ENCODE measurements around the gene MAST2.

DNA sequence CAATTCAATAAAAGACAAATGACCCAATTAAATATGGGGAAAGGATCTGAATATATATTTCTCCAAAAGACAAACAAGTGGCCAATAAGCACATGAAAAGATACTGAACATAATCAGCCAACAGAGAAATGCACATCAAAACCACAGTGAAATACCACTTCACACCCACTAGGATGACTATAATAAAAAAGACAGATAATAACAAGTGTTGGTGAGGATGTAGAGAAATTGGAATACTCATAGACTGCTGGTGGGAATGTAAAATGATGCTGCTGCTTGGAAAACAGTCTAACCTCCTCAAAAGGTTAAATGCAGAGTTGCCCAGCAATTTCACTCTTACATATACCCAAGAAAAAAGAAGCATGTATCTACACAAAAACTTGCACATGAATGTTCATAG is 280.2 kb downstream of the MAST2 start:
- TF ChIP-seq ZBTB40 (IDR thresholded peaks at IDR 0.05): no peak
- no peak for TF ChIP-seq ZBTB40 (CRISPR knock-in tag; IDR thresholded peaks at IDR 0.05)
- TF ChIP-seq SIX5 (IDR thresholded peaks at IDR 0.05; ENCODE audit: borderline replicate concordance in 1 of 2, insufficient read depth in 1 of 2, low read depth in 1 of 2, low read length in 2 of 2): no peak
- no peak for TF ChIP-seq CBX8 (IDR thresholded peaks at IDR 0.05; ENCODE audit: borderline replicate concordance, extremely low read depth, low read depth, low read length, poor library complexity, severe bottlenecking)
- no peak for TF ChIP-seq ETV6 (IDR thresholded peaks at IDR 0.05; ENCODE audit: borderline replicate concordance in 1 of 2, low read depth in 2 of 2, low read length in 1 of 2)
- no peak for TF ChIP-seq ETV6 (CRISPR knock-in tag; IDR thresholded peaks at IDR 0.05; ENCODE audit: borderline replicate concordance)
- TF ChIP-seq, protein P1, sequence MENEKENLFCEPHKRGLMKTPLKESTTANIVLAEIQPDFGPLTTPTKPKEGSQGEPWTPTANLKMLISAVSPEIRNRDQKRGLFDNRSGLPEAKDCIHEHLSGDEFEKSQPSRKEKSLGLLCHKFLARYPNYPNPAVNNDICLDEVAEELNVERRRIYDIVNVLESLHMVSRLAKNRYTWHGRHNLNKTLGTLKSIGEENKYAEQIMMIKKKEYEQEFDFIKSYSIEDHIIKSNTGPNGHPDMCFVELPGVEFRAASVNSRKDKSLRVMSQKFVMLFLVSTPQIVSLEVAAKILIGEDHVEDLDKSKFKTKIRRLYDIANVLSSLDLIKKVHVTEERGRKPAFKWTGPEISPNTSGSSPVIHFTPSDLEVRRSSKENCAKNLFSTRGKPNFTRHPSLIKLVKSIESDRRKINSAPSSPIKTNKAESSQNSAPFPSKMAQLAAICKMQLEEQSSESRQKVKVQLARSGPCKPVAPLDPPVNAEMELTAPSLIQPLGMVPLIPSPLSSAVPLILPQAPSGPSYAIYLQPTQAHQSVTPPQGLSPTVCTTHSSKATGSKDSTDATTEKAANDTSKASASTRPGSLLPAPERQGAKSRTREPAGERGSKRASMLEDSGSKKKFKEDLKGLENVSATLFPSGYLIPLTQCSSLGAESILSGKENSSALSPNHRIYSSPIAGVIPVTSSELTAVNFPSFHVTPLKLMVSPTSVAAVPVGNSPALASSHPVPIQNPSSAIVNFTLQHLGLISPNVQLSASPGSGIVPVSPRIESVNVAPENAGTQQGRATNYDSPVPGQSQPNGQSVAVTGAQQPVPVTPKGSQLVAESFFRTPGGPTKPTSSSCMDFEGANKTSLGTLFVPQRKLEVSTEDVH (IDR thresholded peaks at IDR 0.05; ENCODE audit: low read depth, partially characterized antibody): no peak
- no peak for TF ChIP-seq MYC (IDR thresholded peaks at IDR 0.05; ENCODE audit: low read depth, low read length)
- no peak for TF ChIP-seq MYC (CRISPR knock-in tag; IDR thresholded peaks at IDR 0.05; ENCODE audit: borderline replicate concordance, low read depth)
- TF ChIP-seq, protein P2, sequence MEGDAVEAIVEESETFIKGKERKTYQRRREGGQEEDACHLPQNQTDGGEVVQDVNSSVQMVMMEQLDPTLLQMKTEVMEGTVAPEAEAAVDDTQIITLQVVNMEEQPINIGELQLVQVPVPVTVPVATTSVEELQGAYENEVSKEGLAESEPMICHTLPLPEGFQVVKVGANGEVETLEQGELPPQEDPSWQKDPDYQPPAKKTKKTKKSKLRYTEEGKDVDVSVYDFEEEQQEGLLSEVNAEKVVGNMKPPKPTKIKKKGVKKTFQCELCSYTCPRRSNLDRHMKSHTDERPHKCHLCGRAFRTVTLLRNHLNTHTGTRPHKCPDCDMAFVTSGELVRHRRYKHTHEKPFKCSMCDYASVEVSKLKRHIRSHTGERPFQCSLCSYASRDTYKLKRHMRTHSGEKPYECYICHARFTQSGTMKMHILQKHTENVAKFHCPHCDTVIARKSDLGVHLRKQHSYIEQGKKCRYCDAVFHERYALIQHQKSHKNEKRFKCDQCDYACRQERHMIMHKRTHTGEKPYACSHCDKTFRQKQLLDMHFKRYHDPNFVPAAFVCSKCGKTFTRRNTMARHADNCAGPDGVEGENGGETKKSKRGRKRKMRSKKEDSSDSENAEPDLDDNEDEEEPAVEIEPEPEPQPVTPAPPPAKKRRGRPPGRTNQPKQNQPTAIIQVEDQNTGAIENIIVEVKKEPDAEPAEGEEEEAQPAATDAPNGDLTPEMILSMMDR (IDR thresholded peaks at IDR 0.05 in 2 of 3, conservative IDR thresholded peaks at IDR 0.05 in 1 of 3; ENCODE audit: insufficient read depth in 2 of 3, low read depth in 1 of 3, low read length in 3 of 3): no peak
